HG03565 (cell line): ENCODE results near the gene CCHCR1.

Source experiments
- ATAC-seq: cut with Tn5 transposase; IDR thresholded peaks from one replicate; pipeline ENCODE4 v1.9.1; 2021; ENCODE audit warnings: mild to moderate bottlenecking, moderate library complexity; ENCODE audit not compliant: unreplicated experiment

The CCHCR1 gene

GRCh38 chr6:31132806-31133205 lies 24.8 kb downstream of the CCHCR1 start:
- ATAC-seq = no peak

DNA sequence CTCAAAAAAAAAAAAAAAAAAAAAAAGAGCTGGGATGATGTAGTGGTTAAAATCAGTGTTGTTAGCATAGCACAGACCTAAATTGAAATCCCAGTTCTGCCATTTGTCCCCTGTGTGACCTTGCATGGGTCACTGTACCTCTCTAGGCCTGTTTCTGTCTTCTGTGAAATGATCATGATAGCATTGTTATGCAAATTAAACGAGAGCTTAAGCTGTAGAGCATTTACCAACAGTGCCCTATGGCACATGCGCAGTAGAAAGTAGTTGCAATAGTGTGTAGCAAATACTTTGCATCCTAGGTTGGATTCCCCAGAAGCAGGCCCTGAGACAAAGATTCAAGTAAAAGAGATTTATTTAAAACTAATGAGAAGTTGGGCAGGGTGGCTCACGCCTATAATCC lies 26.0 kb downstream of the CCHCR1 start:
- no peak for ATAC-seq

- ATAC-seq = no peak
Observed at GRCh38 chr6:31130751-31131150, 26.9 kb downstream of the CCHCR1 start.

DNA sequence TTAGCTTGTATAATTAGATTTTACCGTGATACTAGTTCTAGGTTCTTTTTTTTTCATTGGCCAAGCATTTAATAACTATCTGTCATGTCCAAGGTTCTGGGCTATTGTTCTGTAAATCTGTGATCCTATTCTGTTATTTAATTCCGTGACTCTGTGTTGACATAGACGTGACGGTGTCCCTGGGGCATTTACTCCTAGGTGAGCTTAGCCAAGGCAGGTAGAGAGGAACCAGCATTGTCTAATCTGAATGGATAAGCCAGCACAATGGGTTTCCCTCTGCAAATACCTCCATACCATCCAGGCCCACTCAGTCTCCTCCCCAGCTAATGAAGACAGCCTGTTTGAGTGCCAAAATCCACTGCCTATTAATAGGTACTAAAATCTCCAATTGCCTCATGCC lies 28.5 kb downstream of the CCHCR1 start:
- no peak for ATAC-seq

GRCh38 chr6:31128093-31128676 lies 29.4 kb downstream of the CCHCR1 start:
- ATAC-seq = no peak

- ATAC-seq = no peak
Observed at GRCh38 chr6:31126396-31127175, 31.0 kb downstream of the CCHCR1 start.

DNA sequence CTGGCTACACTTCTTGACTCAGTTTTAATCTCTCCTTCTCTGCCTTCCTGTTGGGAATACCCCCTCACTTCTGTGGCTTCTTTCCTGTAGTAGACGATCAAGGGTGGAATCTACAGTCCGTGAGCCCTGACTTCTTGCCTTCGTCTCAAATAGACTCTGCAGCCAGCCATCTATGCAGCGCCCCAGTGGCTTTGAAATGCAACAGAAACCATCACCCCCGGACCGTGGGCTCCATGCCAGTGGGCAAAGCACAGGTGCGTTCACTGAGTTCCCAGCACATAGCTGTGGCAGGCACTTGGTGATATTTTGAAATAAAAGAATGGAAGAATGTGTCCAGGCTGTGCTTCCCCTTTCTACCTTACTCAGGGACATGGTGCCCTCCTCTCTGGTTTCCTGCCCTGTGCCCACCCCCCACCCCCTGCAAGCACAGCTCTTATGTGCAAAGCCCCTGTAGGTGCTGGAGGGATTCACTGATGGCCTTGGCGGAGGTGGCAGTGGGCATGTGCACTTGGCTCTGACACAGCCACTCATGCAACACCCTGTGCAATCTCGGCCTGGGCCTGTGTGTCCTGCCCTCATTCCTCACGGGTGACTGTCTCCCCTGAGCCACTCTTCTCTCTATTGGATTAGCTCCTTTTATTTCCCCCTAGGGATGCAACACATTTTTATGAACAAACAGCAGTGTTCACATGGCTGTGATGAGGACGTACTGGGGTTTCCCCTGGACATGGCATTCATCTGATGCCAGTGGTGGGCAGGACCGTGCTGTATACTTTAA lies 31.8 kb downstream of the CCHCR1 start:
- no peak for ATAC-seq

GRCh38 chr6:31125162-31125561 lies 32.4 kb downstream of the CCHCR1 start:
- ATAC-seq = no peak

DNA sequence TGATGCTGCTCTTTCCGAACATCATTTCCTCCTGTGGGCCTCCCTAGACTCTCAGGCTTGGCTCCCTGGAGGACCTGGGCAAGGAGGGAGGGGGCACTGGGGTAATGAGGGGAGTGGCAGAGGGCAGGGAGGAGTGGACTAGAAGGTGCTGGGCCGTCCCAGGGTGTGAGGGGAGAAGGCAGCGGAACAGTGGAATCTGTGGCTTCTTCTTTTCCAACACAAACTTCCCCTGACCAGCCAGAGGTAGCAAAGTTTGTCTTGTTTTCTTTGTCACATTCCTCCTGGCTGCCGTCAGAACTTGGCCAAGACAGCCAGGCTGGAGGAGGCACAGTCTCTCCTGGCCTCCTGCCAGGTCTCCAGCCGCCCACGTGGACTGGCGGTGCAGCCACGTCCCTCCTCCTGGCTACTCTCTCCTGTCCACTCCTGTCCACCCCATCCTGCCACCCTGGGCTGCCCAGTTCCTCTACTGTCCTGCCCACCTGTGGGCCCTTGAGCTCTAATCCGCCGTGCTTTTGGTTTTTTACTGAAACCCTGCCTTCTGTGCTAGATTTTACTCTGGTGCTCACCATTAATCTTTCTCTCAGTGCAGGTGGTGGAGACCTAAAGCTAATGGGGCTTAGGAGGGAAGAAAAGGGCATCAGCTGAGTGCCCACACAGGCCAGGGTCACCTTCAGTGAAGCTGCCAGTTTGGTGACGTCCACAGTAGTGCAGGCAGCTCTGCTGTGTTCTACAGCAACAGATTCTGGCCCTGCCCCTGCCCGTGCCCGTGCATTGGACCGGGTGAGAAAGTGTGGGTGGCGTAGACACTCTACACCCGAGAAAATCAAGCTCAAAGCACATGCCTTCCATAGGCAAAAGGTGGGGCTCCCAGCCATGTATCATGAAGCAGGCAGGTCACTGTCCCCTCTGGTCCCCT lies 34.6 kb downstream of the CCHCR1 start:
- no peak for ATAC-seq

- no peak for ATAC-seq
Observed at GRCh38 chr6:31121131-31121790, 36.3 kb downstream of the CCHCR1 start.

GRCh38 chr6:31120151-31120915 lies 37.3 kb downstream of the CCHCR1 start, which contains the start of gene CDSN:
Gene CDSN, minus strand, starts transcription at chr6:31120446. Its CDS starts 27 bp downstream, at chr6:31120419.
- no peak for ATAC-seq

GRCh38 chr6:31118178-31118577 lies 39.4 kb downstream of the CCHCR1 start:
- ATAC-seq = no peak

- no peak for ATAC-seq
Observed at GRCh38 chr6:31116661-31117385, 40.8 kb downstream of the CCHCR1 start.

- ATAC-seq = no peak
Observed at GRCh38 chr6:31115941-31116560, 41.6 kb downstream of the CCHCR1 start.

GRCh38 chr6:31114970-31115849 lies 42.4 kb downstream of the CCHCR1 start:
- ATAC-seq = no peak

GRCh38 chr6:31114541-31114878 lies 43.1 kb downstream of the CCHCR1 start, which contains the start of gene PSORS1C1:
Gene PSORS1C1, plus strand, starts transcription at chr6:31114800. Its CDS starts 14,833 bp downstream, at chr6:31129633.
- no peak for ATAC-seq

DNA sequence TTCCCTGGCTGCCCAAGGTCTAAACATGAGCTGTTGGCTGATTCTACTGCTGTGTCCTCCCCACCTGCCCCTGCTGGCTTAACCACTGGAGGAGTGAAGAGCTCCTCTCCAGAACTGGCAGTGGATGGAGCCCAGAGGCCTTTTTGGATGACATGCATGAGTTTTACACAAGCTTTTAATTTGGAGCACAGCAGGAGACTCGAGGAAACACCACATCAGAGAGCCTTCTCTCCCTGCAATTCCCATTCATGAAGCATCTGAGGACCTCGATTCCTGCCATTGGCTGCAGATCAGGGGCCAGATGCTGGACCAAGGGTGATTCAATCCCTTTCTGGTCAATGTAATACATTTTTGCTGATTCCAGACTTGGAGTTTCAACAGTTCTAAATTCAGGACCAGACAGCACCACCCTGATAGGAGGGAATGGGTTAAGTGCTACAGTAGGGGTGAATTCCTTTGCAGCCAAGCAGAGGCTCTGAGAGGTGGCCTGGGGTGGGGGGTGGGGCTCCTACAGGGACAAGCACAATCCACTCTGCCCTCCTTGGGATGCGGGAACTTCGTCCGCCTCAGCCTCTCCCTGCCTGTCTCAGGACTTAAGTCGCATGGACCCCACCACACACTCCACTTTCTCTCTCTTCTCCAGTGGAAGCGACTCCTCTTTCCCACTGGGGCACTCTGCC lies 43.6 kb downstream of the CCHCR1 start:
- no peak for ATAC-seq
